ENCODE measurements around the gene SP110. TPM values are rescaled to one million over a fixed set of nuclear protein-coding genes. Genes with fewer than 3 reads are reported as not detected.

The SP110 gene
- total and polyA plus RNA-seq, 2 of the 8 experiments (the other 6 are each of a cell fraction or from before 2014, with no cell fraction given) = 3.1 to 7.1 TPM

- no peak overlapping the region for H3K56ac ChIP-seq (replicated peaks; ENCODE audit: insufficient read length, low read depth, low read length)
- no peak overlapping the region for H3K14ac ChIP-seq (ENCODE audit: insufficient read length)
- FAIRE-seq (no peak), DNase-seq (ENCODE audit: low read depth in 1 of 2, low spot score in 2 of 2) (no peak)
- no peak overlapping the region for H3K27ac ChIP-seq (ENCODE audit: low read depth, low read length)
- H3K23me2 ChIP-seq (ENCODE audit: low read depth, low read length) = no peaks in the 10 kb centered on the region
- TF ChIP-seq NRF1 (IDR thresholded peaks at IDR 0.05; ENCODE audit: low read depth, low read length) (no peak), CTCF (IDR thresholded peaks at IDR 0.05; ENCODE audit: control extremely low read depth in 1 of 3, insufficient read depth in 1 of 3, low read depth in 1 of 3, low read length in 3 of 3) (no peak), ATF2 (IDR thresholded peaks at IDR 0.05; ENCODE audit: low read length) (no peak), CBX5 (IDR thresholded peaks at IDR 0.05; ENCODE audit: low read depth, low read length) (no peak), SIRT6 (IDR thresholded peaks at IDR 0.05; ENCODE audit: low read length) (no peak), YY1 (IDR thresholded peaks at IDR 0.05; ENCODE audit: low read depth, low read length) (no peak), USF2 (IDR thresholded peaks at IDR 0.05; ENCODE audit: low read length) (no peak), POLR2AphosphoS5 (IDR thresholded peaks at IDR 0.05; ENCODE audit: low read depth, low read length) (no peak)
- H3K4me1 ChIP-seq (replicated peaks in 1 of 4; ENCODE audit: control insufficient read depth in 3 of 4, insufficient read depth in 4 of 4, low read length in 3 of 4) = no peaks in the 10 kb centered on the region
- H3K4me3 ChIP-seq (ENCODE audit: extremely low read depth in 1 of 4, insufficient read depth in 2 of 4, low read depth in 3 of 4, low read length in 4 of 4) = no peak overlapping the region
- ChIA-PET CTCF (ENCODE audit: partially characterized antibody) (no interaction called here), POLR2A (ENCODE audit: partially characterized antibody) (no interaction called here)
- no peak overlapping the region for H2BK120ac ChIP-seq (replicated peaks; ENCODE audit: low read depth, low read length)
- no peaks in the 10 kb centered on the region for H3K79me2 ChIP-seq (ENCODE audit: control insufficient read depth in 1 of 2, insufficient read depth in 2 of 2, low read length in 2 of 2)
- H2BK5ac ChIP-seq (ENCODE audit: low read depth, low read length) = no peak overlapping the region
- no peaks in the 10 kb centered on the region for H3K9me3 ChIP-seq (ENCODE audit: insufficient read depth in 2 of 2, low read depth in 1 of 2, low read length in 1 of 2)
- H3K4ac ChIP-seq (replicated peaks; ENCODE audit: insufficient read length, low read depth, low read length) = no peak overlapping the region
- H3K79me1 ChIP-seq (ENCODE audit: low read depth, low read length) = no peaks in the 10 kb centered on the region
- no peak overlapping the region for H3K9ac ChIP-seq (replicated peaks in 1 of 4; ENCODE audit: extremely low read depth in 1 of 4, low read depth in 3 of 4, low read length in 3 of 4)
- H2AFZ ChIP-seq (ENCODE audit: low read length) = no peak overlapping the region
- H4K8ac ChIP-seq (ENCODE audit: extremely low read depth, insufficient read depth, low read length) = no peak overlapping the region
- H4K5ac ChIP-seq (ENCODE audit: insufficient read length, low read depth, low read length) = no peak overlapping the region
- no peak overlapping the region for H2AK5ac ChIP-seq (ENCODE audit: low read depth, low read length)
- H4K20me1 ChIP-seq (replicated peaks in 1 of 2; ENCODE audit: control insufficient read depth in 1 of 2, insufficient read depth in 2 of 2, low read length in 2 of 2) = no peaks in the 10 kb centered on the region
- H3K27me3 ChIP-seq (replicated peaks in 1 of 4; ENCODE audit: control insufficient read depth in 3 of 4, extremely low read depth in 1 of 4, insufficient read depth in 3 of 4, low read length in 3 of 4) = no peaks in the 10 kb centered on the region
- no peak overlapping the region for H2BK12ac ChIP-seq (ENCODE audit: low read depth, low read length)
- no peak overlapping the region for H2BK15ac ChIP-seq (ENCODE audit: low read length)
- no peak overlapping the region for H3K18ac ChIP-seq (ENCODE audit: extremely low read depth, low read length)
- no peak overlapping the region for H4K91ac ChIP-seq (replicated peaks; ENCODE audit: insufficient read length, low read length)
- 95% methylated on average over 2 of the region's 2 CpGs; no CpG with 5 or more reads in 1 of the 2 experiments for whole genome bisulfite sequencing, 2 experiments (ENCODE audit: extremely low coverage in 1 of 2, insufficient coverage in 1 of 2, insufficient read length in 1 of 2, insufficient replicate concordance in 2 of 2, low coverage in 1 of 2, low lambda C conversion rate in 2 of 2, missing lambda C conversion rate in 1 of 2)
- no peak overlapping the region for H3K4me2 ChIP-seq (ENCODE audit: insufficient read depth in 1 of 2, low read depth in 2 of 2, low read length in 2 of 2)
- no peak overlapping the region for H2BK20ac ChIP-seq (ENCODE audit: low read length)
- H3K23ac ChIP-seq (ENCODE audit: insufficient read length) = no peak overlapping the region
- H3K36me3 ChIP-seq (ENCODE audit: control insufficient read depth in 2 of 4, insufficient read depth in 4 of 4, low read length in 3 of 4) = no peaks in the 10 kb centered on the region
Measured at GRCh38 chr2:230205721-230206120, 14.1 kb downstream of the SP110 start.
